ENCODE measurements around the gene RPL7A.
"Not testable (repeated sequence)": the region's sequence is repeated elsewhere in the genome, so short reads cannot be mapped to it uniquely, and the experiment has no call there.

Gene RPL7A

GRCh38 chr9:133367778-133368177, 19.8 kb downstream of the RPL7A start:
- in situ Hi-C loops (cut with MboI; ENCODE audit: low sequenced_read_pairs) = no loop called here

- in situ Hi-C loops (cut with MboI; ENCODE audit: low sequenced_read_pairs) = no loop called here
These were observed 20.3 kb downstream of the RPL7A start for GRCh38 chr9:133368249-133368881.

- in situ Hi-C loops (cut with MboI; ENCODE audit: low sequenced_read_pairs) = no loop called here
These were observed 21.4 kb downstream of the RPL7A start for GRCh38 chr9:133369422-133369821.

- in situ Hi-C loops (cut with MboI; ENCODE audit: low sequenced_read_pairs) = no loop called here
These were observed 21.9 kb downstream of the RPL7A start for GRCh38 chr9:133369933-133370332.

- in situ Hi-C loops (cut with MboI; ENCODE audit: low sequenced_read_pairs) = no loop called here
These were observed 22.7 kb downstream of the RPL7A start for GRCh38 chr9:133370685-133371084.

- in situ Hi-C loops (cut with MboI; ENCODE audit: low sequenced_read_pairs) = no loop called here
These were observed 23.3 kb downstream of the RPL7A start for GRCh38 chr9:133371261-133371711.

- in situ Hi-C loops (cut with MboI; ENCODE audit: low sequenced_read_pairs) = no loop called here
These were observed 24.1 kb downstream of the RPL7A start for GRCh38 chr9:133372144-133372543.

GRCh38 chr9:133374612-133375115, 26.6 kb downstream of the RPL7A start:
- in situ Hi-C loops (cut with MboI; ENCODE audit: low sequenced_read_pairs) = no loop called here

- in situ Hi-C loops (cut with MboI; ENCODE audit: low sequenced_read_pairs) = no loop called here
These were observed 27.2 kb downstream of the RPL7A start for GRCh38 chr9:133375116-133375723.

GRCh38 chr9:133375724-133376654, 28.0 kb downstream of the RPL7A start, which contains the start of the genes STKLD1 and SURF4:
TSS of gene STKLD1 (plus strand) at chr9:133376366. CDS start at chr9:133376474, 108 bp downstream.
TSS of gene SURF4 (minus strand) at chr9:133376060. CDS start at chr9:133375969, 91 bp downstream.
- in situ Hi-C loops (cut with MboI; ENCODE audit: low sequenced_read_pairs) = no loop called here

- in situ Hi-C loops (cut with MboI; ENCODE audit: low sequenced_read_pairs) = not testable (repeated sequence)
These were observed 29.3 kb downstream of the RPL7A start for GRCh38 chr9:133377280-133377679.

GRCh38 chr9:133377721-133378216, 29.8 kb downstream of the RPL7A start:
- in situ Hi-C loops (cut with MboI; ENCODE audit: low sequenced_read_pairs) = no loop called here

- in situ Hi-C loops (cut with MboI; ENCODE audit: low sequenced_read_pairs) = no loop called here
These were observed 30.5 kb downstream of the RPL7A start for GRCh38 chr9:133378408-133378962.

- in situ Hi-C loops (cut with MboI; ENCODE audit: low sequenced_read_pairs) = no loop called here
These were observed 31.4 kb downstream of the RPL7A start for GRCh38 chr9:133379153-133380086.

- in situ Hi-C loops (cut with MboI; ENCODE audit: low sequenced_read_pairs) = no loop called here
These were observed 32.7 kb downstream of the RPL7A start for GRCh38 chr9:133380734-133381133.

GRCh38 chr9:133382507-133383141, 34.6 kb downstream of the RPL7A start:
- in situ Hi-C loops (cut with MboI; ENCODE audit: low sequenced_read_pairs) = no loop called here

- in situ Hi-C loops (cut with MboI; ENCODE audit: low sequenced_read_pairs) = no loop called here
These were observed 35.4 kb downstream of the RPL7A start for GRCh38 chr9:133383438-133383837.

GRCh38 chr9:133384736-133385321, 36.8 kb downstream of the RPL7A start:
- in situ Hi-C loops (cut with MboI; ENCODE audit: low sequenced_read_pairs) = no loop called here

- in situ Hi-C loops (cut with MboI; ENCODE audit: low sequenced_read_pairs) = no loop called here
These were observed 37.4 kb downstream of the RPL7A start for GRCh38 chr9:133385452-133385851.

Measured in HL-60/S4 treated with retinoic acid at 250 ng/mL for 4 days and 3 days (cell line).